Measurements from ENCODE around the gene NTM. TPM values are rescaled to one million over a fixed set of nuclear protein-coding genes. Genes with fewer than 3 reads are reported as not detected.
A peak's percentile ranks its signal among the peaks of the same experiment; 100 is the strongest.

The NTM gene
- total and polyA plus RNA-seq, 5 donors, result 35.0 to 148 (median 88.2) TPM

- Histone ChIP-seq H3K4me1 (ENCODE audit: control insufficient read depth, insufficient read depth, low read length) (no peaks in the 10 kb centered on the region), H3K27me3 (ENCODE audit: control insufficient read depth, insufficient read depth) (no peaks in the 10 kb centered on the region), H3K4me3 (ENCODE audit: low read length) (no peak overlapping the region), H3K27ac (ENCODE audit: low read length) (no peak overlapping the region), H3K9me3 (ENCODE audit: control insufficient read depth, low read length) (no peaks in the 10 kb centered on the region)
- 32% methylated on average over 1 of the region's 1 CpG for WGBS
- intact Hi-C loops (cut with DNase I), result loop anchor here in 3 of 4 donors (5.0 to 10.0 kb wide), 3 partner anchors 88 to 438 kb away; no protein-coding TSS in a partner anchor
- DNase-seq (no peak), ATAC-seq (no peak)
Observed at GRCh38 chr11:131503017-131503416, 132.6 kb downstream of the NTM start.

GRCh38 chr11:131504199-131504949, 134.0 kb downstream of the NTM start:
- no peak for DNase-seq
- ATAC-seq, result peak; percentile 60 to 66
- 36% methylated on average over 15 of the region's 15 CpGs for whole genome bisulfite sequencing
- H3K4me3 ChIP-seq (ENCODE audit: low read length), result no peak overlapping the region
- no peaks in the 10 kb centered on the region for H3K4me1 ChIP-seq (ENCODE audit: control insufficient read depth, insufficient read depth, low read length)
- no peaks in the 10 kb centered on the region for H3K27me3 ChIP-seq (ENCODE audit: control insufficient read depth, insufficient read depth)
- no peak overlapping the region for H3K27ac ChIP-seq (ENCODE audit: low read length)
- intact Hi-C loops (cut with DNase I), result loop anchor here in 3 of 4 donors (5.0 to 10.0 kb wide), 3 partner anchors 90 to 440 kb away; no protein-coding TSS in a partner anchor
- H3K9me3 ChIP-seq (ENCODE audit: control insufficient read depth, low read length), result no peaks in the 10 kb centered on the region

GRCh38 chr11:131506348-131506747, 135.9 kb downstream of the NTM start:
- DNase-seq, result no peak
- ATAC-seq, result no peak
- H3K4me1 ChIP-seq (ENCODE audit: control insufficient read depth, insufficient read depth, low read length), result no peaks in the 10 kb centered on the region
- H3K27me3 ChIP-seq (ENCODE audit: control insufficient read depth, insufficient read depth), result no peaks in the 10 kb centered on the region
- no peak overlapping the region for H3K4me3 ChIP-seq (ENCODE audit: low read length)
- H3K27ac ChIP-seq (ENCODE audit: low read length), result no peak overlapping the region
- 86% methylated on average over 6 of the region's 6 CpGs for WGBS
- H3K9me3 ChIP-seq (ENCODE audit: control insufficient read depth, low read length), result no peaks in the 10 kb centered on the region
- intact Hi-C loops (cut with DNase I), result loop anchor here in 2 of 4 donors (5.0 to 10.0 kb wide), 3 partner anchors 92 to 442 kb away; no protein-coding TSS in a partner anchor

GRCh38 chr11:131510662-131511061, 140.2 kb downstream of the NTM start:
- ATAC-seq, result no peak

GRCh38 chr11:131511794-131512193, 141.4 kb downstream of the NTM start:
- Histone ChIP-seq H3K27me3 (ENCODE audit: control insufficient read depth, insufficient read depth) (no peaks in the 10 kb centered on the region), H3K4me1 (ENCODE audit: control insufficient read depth, insufficient read depth, low read length) (no peaks in the 10 kb centered on the region), H3K27ac (ENCODE audit: low read length) (no peak overlapping the region), H3K4me3 (ENCODE audit: low read length) (no peak overlapping the region), H3K9me3 (ENCODE audit: control insufficient read depth, low read length) (no peaks in the 10 kb centered on the region)
- ATAC-seq (peak in 1 of 2 donors; percentile 45), DNase-seq (peak in 1 of 3 donors; percentile 62)
- intact Hi-C loops (cut with DNase I), result loop anchor here in 3 of 4 donors (5.0 to 10.0 kb wide), 3 partner anchors 97 to 449 kb away; no protein-coding TSS in a partner anchor
- 56% methylated on average over 9 of the region's 9 CpGs for WGBS

More at GRCh38 chr11:131510662-131511061, 140.2 kb downstream of the NTM start:
- WGBS, result 77% methylated on average over 8 of the region's 8 CpGs
- Histone ChIP-seq H3K4me1 (ENCODE audit: control insufficient read depth, insufficient read depth, low read length) (no peaks in the 10 kb centered on the region), H3K4me3 (ENCODE audit: low read length) (no peak overlapping the region), H3K27ac (ENCODE audit: low read length) (no peak overlapping the region), H3K27me3 (ENCODE audit: control insufficient read depth, insufficient read depth) (no peaks in the 10 kb centered on the region), H3K9me3 (ENCODE audit: control insufficient read depth, low read length) (no peaks in the 10 kb centered on the region)
- intact Hi-C loops (cut with DNase I), result loop anchor here in 3 of 4 donors (5.0 to 10.0 kb wide), 3 partner anchors 96 to 448 kb away; no protein-coding TSS in a partner anchor
- DNase-seq, result no peak

GRCh38 chr11:131512228-131512627, 141.8 kb downstream of the NTM start:
- Histone ChIP-seq H3K27me3 (ENCODE audit: control insufficient read depth, insufficient read depth) (no peaks in the 10 kb centered on the region), H3K4me3 (ENCODE audit: low read length) (no peak overlapping the region)
- 73% methylated on average over 3 of the region's 3 CpGs for WGBS

GRCh38 chr11:131514062-131514461, 143.6 kb downstream of the NTM start:
- intact Hi-C loops (cut with DNase I), result loop anchor here in 3 of 4 donors (5.0 to 10.0 kb wide), 3 partner anchors 99 to 452 kb away; no protein-coding TSS in a partner anchor
- ATAC-seq (no peak), DNase-seq (no peak)
- Histone ChIP-seq H3K27me3 (ENCODE audit: control insufficient read depth, insufficient read depth) (no peaks in the 10 kb centered on the region), H3K4me3 (ENCODE audit: low read length) (no peak overlapping the region), H3K4me1 (ENCODE audit: control insufficient read depth, insufficient read depth, low read length) (no peaks in the 10 kb centered on the region), H3K27ac (ENCODE audit: low read length) (no peak overlapping the region), H3K9me3 (ENCODE audit: control insufficient read depth, low read length) (no peaks in the 10 kb centered on the region)
- 84% methylated on average over 6 of the region's 6 CpGs for WGBS

More at GRCh38 chr11:131512228-131512627, 141.8 kb downstream of the NTM start:
- ATAC-seq (no peak), DNase-seq (no peak)
- Histone ChIP-seq H3K9me3 (ENCODE audit: control insufficient read depth, low read length) (no peaks in the 10 kb centered on the region), H3K4me1 (ENCODE audit: control insufficient read depth, insufficient read depth, low read length) (no peaks in the 10 kb centered on the region), H3K27ac (ENCODE audit: low read length) (no peak overlapping the region)
- intact Hi-C loops (cut with DNase I), result loop anchor here in 3 of 4 donors (5.0 to 10.0 kb wide), 3 partner anchors 97 to 450 kb away; no protein-coding TSS in a partner anchor

GRCh38 chr11:131518305-131518838, 148.0 kb downstream of the NTM start:
- DNase-seq (no peak), ATAC-seq (no peak)
- H3K4me1 ChIP-seq (ENCODE audit: control insufficient read depth, insufficient read depth, low read length), result no peaks in the 10 kb centered on the region
- no peaks in the 10 kb centered on the region for H3K9me3 ChIP-seq (ENCODE audit: control insufficient read depth, low read length)
- no peak overlapping the region for H3K27ac ChIP-seq (ENCODE audit: low read length)
- H3K27me3 ChIP-seq (ENCODE audit: control insufficient read depth, insufficient read depth), result no peaks in the 10 kb centered on the region
- intact Hi-C loops (cut with DNase I), result loop anchor here in 2 of 4 donors (10.0 kb wide), 2 partner anchors 104 to 454 kb away; no protein-coding TSS in a partner anchor
- 35% methylated on average over 1 of the region's 1 CpG for WGBS
- H3K4me3 ChIP-seq (ENCODE audit: low read length), result no peak overlapping the region

- no peak overlapping the region for H3K4me3 ChIP-seq (ENCODE audit: low read length)
- no peaks in the 10 kb centered on the region for H3K9me3 ChIP-seq (ENCODE audit: control insufficient read depth, low read length)
- intact Hi-C loops (cut with DNase I), result no loop called here
- H3K27me3 ChIP-seq (ENCODE audit: control insufficient read depth, insufficient read depth), result no peaks in the 10 kb centered on the region
- no peak overlapping the region for H3K27ac ChIP-seq (ENCODE audit: low read length)
- WGBS, result 78% methylated on average over 2 of the region's 2 CpGs
- ATAC-seq, result no peak
- H3K4me1 ChIP-seq (ENCODE audit: control insufficient read depth, insufficient read depth, low read length), result no peaks in the 10 kb centered on the region
- DNase-seq, result no peak
Observed at GRCh38 chr11:131522851-131523250, 152.4 kb downstream of the NTM start.

- DNase-seq (no peak), ATAC-seq (no peak)
- H3K27me3 ChIP-seq (ENCODE audit: control insufficient read depth, insufficient read depth), result peaks cover 2% of the 10 kb centered on the region
- WGBS, result 53% methylated on average over 2 of the region's 2 CpGs
- no peaks in the 10 kb centered on the region for H3K9me3 ChIP-seq (ENCODE audit: control insufficient read depth, low read length)
- H3K4me3 ChIP-seq (ENCODE audit: low read length), result no peak overlapping the region
- intact Hi-C loops (cut with DNase I), result no loop called here
- H3K27ac ChIP-seq (ENCODE audit: low read length), result no peak overlapping the region
- no peaks in the 10 kb centered on the region for H3K4me1 ChIP-seq (ENCODE audit: control insufficient read depth, insufficient read depth, low read length)
Observed at GRCh38 chr11:131530407-131530806, 160.0 kb downstream of the NTM start.

- Histone ChIP-seq H3K4me1 (ENCODE audit: control insufficient read depth, insufficient read depth, low read length) (no peaks in the 10 kb centered on the region), H3K4me3 (ENCODE audit: low read length) (no peak overlapping the region), H3K9me3 (ENCODE audit: control insufficient read depth, low read length) (no peaks in the 10 kb centered on the region), H3K27ac (ENCODE audit: low read length) (no peak overlapping the region), H3K27me3 (ENCODE audit: control insufficient read depth, insufficient read depth) (peaks cover 2% of the 10 kb centered on the region)
- intact Hi-C loops (cut with DNase I), result no loop called here
- WGBS, result 81% methylated on average over 8 of the region's 8 CpGs
- no peak for DNase-seq
- no peak for ATAC-seq
Observed at GRCh38 chr11:131533149-131533548, 162.7 kb downstream of the NTM start.
